Measurements from ENCODE around the gene SLC25A45.
A peak's percentile ranks its signal among the peaks of the same experiment; 100 is the strongest.

Gene SLC25A45

DNA sequence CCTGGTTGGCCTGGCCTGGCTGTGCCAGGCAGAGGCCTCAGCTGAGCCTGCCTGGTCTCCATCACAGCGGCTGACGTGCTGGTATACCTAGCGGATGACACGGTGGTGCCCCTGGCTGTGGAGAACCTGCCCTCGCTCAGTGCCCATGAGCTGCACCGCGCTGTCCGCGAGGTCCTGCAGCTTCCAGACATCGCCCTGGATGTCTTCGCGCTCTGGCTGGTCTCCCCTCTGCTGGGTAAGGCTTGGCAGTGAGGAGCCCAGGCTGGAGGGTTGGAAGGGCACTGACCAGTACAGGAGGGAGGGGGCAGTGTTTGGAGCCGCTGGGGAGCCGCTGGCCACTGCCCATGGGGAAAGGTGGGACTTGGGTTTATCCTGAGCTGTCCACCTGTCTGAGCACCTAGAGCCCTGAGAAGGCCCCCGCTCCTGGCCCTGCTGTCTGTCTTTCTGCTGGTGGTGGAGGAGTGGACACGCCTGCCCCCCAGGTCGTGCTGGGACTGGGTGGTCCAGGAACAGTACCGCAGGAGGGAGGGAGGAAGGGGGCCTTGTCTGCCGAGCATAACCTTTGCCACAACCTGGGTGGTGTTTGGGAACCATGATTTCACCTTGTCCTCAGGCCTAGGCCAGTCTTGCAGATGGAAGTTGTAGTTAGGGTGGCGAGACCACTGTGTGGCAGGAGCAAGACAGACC, 7.0 kb upstream of the SLC25A45 start:
- no peak for DNase-seq (ENCODE audit: low read depth)

DNA sequence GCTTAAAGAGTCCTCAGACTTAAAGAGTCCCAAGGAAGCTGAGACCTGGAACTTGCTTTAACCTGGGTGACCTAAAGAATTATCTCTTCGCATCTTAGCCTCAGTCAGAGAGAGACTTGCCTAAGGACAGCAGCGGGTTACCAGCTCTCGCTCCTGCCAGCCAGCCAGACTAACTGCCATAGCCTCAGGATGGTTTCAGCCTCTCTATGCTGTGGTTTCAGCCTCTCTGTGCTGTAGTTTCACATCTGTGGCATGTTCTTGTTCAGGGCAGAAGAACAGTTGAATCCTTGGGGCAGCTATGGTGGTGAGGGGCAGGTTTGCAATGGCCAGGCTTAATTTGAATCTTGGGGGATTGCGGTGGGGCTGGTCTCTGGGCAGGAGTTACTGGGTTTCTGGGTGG, 6.3 kb upstream of the SLC25A45 start:
- no peak for DNase-seq (ENCODE audit: low read depth)

DNA sequence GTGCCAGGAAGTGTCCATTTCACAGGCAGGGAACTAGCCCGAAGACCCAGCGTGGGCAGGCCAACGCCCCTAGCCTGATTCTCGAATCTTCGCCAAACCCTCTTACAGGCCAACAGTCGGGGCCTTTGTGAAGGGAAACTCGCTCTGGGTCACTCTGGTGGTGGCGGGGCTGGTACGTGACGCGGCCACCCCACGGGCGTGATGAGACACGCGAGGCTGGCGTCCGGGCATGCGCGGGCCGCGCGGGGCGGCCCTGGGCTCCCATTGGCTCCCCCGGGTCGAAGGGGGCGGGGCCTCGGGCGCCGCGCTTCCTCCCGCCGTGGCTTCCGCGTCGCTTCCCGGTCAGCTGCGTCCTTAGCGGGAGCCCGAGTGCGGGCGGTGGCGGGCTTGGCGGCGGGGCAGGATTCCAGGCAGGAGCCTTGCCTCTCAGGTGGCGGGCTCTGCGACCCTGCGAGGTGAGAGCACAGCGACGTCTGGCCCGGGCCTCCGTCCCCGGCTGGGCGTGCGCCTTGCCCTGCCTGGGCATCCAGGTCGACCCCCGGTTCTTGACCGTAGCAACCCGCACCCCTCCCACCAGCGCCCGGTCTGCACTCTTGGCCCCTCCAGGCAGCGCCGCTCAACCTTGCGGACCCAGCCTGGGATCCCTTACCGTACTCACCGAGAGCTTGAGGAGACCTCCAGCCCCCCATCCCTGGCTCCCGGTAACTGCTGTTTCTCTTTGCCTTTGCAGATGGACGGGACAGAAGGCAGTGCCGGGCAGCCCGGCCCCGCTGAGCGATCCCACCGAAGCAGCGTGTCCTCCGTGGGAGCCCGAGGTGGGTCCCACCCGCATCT, 4.1 kb upstream of the SLC25A45 start, which contains the start of gene FRMD8:
Gene FRMD8, plus strand, starts transcription at position 331 of the 834 bp plus-strand sequence. Its CDS starts 400 bp downstream, at position 731.
- peak; percentile 62 for DNase-seq (ENCODE audit: low read depth)

DNA sequence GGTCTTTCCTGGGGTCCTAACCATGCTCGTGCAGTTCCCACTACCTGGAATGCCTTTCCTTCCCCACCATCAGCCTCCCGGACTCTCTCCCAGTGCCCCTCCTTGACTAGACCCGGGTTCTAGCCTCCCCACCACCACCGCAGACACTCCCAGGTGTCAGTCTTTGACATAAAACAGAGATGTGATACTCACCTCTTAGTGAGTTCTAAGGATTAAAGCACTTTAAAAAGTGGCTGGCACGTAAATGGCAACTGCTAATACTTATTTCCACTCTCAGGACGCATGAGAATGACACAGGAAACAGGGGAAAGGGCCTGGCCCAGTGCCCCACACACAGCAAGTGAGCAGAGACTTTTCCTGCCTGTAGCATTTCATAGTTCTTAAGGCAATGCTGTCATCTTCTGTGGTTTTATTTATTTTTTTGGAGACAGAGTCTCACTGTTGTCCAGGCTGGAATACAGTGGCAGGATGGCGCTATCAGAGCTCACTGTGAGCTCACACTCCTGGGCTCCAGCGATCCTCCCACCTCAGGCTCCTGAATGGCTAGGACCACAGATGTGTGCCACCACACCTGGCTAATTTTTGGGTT, 1.9 kb upstream of the SLC25A45 start:
- DNase-seq (ENCODE audit: low read depth), result no peak

DNA sequence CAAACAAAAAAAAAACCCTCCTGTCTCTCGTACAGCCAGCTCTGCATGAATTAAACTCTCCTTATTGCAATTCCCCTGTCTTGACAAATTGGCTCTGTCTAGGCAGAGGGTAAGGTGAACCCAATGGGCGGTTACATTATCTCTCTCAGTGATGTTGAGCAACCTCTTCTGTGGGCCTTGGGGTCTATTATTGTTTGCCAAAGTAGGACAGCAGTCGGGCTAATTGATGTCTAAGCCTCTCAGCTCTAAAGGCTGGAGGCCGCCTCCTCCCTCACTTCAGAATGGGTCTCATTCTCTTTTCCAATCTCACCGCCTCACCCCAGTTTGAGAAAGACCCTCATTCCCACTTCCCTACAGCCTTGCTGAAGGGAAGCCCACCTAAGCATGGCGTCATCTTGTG, 1.3 kb upstream of the SLC25A45 start:
- no peak for DNase-seq (ENCODE audit: low read depth)

DNA sequence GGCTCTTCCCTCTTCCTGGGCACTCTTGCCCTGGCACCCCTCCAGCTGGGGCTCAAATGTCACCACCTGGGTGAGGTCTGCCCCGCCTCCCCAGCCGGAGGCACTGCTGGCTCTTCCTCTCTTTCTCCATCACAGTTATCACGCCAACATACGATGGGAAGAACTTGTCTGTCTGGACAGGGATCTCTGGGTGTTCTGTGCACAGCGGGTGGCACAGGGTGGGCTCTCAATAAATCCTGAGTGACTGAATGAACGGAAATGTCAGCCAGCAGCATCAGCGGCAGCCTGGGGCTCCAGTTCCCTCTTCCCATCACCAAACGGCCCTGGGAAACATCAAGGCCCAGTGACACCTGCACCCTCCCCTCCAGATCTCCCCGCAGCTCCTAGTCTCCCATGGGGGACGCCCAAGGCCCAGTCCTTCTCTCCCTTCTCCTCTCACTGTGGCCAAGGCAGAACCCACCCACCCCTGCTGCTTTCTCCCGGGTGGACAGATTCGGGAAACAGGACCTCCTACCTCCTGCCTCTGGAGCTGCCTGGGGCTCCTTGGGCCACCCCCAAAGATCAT, 440 bp upstream of the SLC25A45 start:
- no peak for DNase-seq (ENCODE audit: low read depth)

DNA sequence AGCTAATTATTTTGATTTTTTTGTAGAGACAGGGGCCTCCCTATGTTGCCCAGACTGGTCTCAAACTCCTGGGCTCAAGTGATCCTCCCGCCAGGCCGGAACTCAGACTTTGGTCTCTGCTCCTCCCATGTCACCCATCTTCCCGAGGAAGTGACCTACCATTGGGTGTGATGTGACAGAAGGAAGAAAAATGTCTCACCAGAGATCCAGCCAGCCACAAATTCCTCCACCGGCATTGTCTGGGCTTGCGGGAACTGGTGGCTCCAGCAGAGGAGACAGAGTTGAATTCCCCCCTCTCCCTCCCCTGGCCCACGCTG, 772 bp downstream of the SLC25A45 start:
- DNase-seq (ENCODE audit: low read depth), result no peak

DNA sequence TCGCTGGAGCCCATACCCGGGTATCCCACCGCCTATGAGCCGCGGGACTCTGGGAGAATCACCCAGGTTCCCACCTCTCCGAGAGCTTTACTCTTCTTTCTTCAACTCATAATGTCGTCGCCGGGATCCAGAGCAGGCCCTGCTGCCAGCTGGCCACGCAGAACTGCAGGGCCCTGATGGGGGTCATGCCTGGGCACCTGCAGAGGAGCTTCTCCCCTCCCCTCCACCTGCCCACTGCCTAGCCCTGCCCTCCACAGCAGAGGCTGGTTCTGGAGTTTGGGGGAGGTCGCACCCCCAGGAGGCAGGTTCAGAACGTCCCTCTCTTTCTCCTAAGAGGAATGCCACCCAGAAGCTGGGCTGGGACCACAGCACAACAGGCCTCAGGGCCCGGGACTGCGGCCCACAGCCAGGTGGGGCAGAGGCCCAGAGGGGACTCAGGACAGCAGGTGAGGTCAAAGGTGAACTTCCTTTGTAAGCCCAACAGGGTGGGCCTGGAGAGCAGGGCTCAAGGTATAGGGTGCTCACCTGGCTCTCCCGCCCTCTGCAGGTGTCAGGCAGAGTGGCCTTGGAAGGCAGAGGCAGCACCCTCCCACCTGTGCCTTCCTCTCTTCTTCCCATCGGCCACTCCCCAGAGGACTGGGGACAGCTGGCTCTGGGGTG, 1.9 kb downstream of the SLC25A45 start:
- DNase-seq (ENCODE audit: low read depth), result no peak

DNA sequence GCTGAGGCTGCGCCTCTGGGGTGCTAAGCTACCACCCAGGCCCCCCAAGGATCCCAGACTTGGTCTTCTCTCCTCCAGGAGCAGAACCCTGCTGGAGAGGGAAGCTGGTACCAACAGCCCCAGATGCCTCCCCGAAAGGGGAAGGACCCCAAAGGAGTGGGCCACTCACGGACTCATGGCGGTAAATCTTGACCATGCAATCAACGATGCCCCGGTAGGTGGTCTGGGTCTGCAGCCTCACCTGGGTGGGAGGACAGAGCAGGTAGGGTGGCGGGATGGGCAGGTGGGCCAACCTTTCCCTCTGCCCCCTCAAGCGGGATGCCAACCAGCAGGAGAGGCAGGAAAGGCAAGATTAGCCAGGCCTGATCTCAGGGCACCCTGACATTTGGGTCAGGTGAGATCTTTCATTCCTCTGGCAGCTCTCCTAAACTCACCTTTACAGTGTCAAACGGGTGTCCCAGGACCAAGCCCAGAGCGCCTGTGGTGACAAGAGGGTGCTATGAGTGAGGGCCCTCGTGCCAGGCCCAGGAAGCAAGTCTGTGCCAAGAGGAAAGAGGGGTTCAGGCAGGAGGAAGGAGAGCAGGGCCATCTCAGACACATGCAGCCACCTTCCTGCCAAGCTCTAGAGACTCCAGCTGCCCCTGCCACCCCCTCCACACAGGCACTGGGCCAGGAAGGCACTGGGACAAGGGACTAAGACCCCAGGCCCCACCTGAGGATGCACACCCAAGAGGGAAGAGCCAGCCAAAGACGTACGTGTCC, 2.6 kb downstream of the SLC25A45 start:
- DNase-seq (ENCODE audit: low read depth), result no peak

DNA sequence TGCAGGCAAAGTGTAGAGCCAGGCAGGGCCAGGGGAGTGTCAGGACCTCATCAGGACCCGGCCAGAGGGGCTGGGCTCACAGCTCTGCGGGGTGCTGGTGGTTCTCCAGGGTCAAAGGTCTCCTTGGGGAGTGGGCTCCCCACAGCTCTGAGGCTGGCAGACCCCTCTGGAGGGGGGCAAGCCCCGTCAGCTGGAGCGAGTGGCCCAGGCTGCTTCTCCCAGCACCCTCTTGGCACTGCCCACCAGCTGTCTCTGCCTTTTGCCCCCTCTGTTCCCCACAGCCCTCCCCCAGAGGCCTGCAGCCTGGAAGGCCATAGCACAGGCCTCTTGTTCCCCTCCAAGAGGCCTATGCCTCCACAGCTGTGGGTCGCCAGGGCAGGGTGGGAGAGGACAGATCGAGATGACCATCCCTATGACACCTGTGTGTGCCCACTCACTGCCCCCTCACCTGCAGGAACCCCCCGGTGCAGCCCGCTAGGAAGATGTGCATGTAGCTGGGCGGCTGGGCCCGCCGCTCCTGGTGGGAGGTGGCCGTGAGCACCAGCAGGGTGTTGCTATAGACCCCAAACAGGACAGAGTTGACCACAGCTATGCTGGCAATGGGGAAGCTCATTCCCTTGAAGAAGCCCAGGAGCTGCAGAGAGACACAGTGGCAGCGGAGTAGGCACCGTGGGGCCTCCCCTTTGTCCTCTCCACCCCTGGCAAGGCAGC, 3.4 kb downstream of the SLC25A45 start:
- DNase-seq (ENCODE audit: low read depth), result no peak

DNA sequence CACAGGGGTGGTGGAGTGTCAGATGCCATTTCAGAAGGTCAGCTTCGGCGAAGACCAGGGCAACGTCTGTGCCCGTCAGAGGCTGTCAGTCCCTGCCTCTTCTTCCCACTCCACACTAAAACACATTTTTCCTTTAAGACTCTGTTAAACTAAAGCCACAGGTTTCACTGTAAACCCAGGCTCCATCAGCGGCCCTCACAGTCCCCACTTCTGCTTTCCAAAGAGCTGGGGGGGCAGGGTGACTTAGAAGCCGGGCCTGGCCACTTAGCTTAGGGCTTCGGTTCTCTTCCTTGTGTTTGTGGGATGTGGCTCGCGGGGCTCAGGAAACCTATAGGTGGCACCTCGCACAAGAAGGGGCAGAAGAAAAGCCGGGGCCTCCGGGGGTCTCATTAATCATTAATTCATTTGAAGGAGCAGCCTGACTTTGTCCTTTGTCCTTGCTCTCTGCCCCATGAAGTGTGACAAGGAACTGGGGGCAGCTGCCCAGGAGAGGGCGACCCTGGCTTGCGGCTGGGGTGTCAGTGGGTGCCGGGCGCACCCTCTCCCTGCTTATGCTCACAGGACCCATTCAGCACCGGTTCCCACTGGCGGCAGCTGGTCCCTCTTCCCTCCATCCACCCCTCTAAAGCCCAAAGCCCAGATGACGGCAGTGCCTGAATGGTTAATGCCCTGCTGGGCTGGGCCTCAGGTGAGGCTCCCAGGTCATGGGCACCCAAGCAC, 4.1 kb downstream of the SLC25A45 start:
- DNase-seq (ENCODE audit: low read depth), result no peak

DNA sequence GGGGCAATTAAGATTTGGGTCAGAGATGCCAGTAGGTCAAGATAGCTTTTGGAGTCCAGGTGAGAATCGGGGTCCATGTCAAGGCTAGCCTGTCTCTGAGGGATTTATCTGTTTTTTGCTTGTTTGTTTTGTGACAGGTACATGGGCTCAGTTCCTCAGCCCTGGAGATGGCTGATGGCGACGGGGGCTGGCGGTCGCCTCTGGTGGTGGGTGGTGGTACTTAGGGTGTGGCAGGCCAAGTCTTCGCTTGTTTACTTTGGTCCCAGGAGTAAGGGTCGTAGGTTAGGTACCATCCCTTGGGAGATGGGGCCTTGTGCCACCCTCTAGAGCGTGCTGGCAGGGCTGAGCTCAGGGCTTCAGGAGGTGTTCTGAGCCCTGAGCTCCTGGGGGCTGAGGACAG, 4.7 kb downstream of the SLC25A45 start:
- DNase-seq (ENCODE audit: low read depth), result no peak

DNA sequence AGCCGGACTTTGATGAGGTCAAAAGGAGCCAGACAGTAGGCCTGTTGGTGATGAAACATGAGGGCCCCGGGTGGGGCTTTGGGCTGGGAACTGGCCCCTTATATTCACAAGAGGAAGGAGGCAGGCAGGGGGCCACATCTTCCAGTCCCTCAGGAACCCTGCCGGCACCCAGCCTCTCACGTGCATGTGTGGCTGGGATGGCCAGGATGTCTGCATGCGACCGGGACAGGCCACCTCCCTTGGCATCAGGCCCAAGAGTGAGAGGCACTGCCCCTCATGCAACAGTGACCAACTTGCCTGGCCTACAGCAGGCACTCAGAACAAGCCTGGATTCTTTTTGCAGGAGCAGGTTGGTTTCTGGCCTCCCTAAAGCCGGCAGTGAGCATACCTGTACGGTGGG, 5.4 kb downstream of the SLC25A45 start:
- DNase-seq (ENCODE audit: low read depth), result no peak

DNA sequence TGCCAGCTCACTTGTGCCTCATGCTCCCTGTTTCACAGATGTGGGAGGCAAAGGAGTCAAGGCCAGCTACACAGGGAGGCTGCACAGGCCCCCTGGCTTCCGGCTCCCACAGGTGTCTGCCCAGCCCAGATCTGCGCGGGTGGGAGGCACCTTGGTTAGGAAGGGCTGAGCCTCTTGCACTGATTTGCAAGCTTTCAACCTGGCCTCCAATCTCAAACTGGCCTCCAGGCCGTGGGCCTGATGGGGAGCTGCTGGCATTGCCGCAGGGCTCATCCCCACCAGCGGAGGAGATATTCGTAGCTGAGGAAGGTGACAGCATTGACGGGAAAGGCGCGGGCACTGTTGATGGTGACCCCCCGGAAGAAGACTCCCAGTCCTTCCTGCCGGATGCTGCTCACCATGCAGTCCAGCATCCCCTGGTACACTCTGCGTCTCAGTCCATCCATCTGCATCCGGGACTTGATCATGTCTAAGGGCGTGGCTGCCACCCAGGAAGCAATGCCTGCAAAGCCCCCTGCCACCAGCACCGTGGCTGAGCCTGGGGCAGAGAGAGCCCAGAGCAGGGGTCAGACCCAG, 6.2 kb downstream of the SLC25A45 start:
- DNase-seq (ENCODE audit: low read depth), result no peak

DNA sequence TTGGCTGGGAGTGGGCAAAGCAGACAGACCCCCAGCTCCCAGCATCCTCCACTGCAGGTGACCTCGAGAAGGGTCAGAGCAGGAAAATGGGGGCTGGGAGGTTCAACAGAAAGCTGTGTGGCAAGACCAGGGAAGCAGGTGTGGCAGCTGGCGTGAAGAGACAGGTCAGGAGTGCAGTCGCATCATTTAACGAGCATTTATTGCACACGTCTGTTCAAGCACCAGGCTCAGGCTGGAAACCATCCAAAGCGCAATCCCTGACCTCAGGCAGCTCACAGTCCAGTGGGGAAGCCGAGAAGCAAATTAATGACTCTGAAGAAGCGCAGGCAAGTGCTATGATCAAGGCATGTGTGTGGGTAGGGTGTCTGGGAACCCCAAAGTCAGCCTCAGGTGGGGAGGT, 7.4 kb downstream of the SLC25A45 start:
- DNase-seq (ENCODE audit: low read depth), result no peak

DNA sequence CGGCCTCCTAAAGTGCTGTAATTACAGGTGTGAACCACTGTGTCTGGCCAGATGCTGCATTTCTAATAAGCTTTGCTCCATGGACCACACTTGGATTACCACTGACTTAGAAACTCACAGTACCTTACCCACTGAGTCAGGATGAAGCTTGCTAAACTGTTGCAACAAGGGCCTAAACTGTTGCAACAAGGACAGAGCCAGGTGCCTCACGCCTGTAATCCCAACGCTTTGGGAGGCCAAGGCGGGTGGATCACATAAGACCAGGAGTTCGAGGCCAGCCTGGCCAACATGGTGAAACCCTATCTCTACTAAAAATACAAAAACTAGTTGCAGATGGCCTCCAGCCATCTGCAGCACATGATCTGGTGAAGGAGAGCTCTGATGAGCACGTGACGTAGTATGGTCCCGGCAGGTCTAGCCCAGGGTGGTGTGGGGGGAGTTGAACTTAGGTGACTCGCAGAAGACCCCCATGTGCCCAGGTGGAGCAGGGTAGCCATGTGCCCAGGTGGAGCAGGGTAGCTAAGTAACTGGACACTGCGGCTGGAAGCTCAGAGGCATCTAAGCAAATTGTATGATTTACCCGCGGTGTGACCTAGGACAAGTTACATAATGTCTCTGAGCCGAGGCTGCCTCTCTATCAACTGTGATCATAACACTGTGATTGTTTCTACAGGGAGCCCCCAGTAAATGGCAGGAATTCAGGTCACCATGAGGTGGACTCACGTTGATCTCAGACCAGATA, 8.4 kb downstream of the SLC25A45 start:
- no peak for DNase-seq (ENCODE audit: low read depth)

DNA sequence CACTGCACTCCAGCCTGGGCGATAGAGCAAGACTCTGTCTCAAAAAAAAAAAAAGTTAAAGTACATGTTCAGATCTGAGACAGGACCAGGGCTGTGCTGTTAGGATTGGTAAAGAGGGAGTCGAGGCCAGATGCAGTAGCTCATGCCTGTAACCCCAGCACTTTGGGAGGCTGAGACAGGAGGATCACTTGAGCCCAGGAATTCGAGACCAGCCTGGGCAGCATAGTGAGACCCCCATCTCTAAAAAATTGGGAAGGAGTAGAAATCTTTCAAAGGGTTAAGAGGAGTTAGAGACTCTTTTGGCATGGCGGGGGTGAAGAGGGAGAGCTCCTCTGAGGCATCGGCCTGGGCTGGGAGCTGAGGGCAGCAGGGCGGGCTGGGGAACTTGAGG, 11.8 kb downstream of the SLC25A45 start:
- no peak for DNase-seq (ENCODE audit: low read depth)

DNA sequence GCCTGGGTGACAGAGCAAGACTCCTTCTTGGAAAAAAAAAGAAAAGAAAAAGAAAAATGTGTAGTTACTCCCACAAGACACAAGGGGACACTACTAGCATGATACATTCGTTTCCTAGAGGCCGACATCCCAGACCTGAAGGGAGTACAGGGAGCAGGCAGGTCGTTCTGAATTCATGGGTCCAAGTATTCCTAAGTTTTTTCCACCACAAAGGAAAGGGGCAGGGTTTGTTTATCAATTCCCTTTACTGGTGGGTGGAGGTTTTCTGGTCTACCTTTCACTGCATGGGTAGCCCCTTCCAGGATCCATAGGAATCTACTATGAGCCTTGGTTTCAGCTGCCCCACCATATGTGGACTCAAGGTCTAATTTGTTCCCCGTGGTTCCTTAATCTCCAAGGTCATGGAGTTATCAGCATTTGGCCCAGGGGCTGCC, 16.1 kb downstream of the SLC25A45 start:
- DNase-seq (ENCODE audit: low read depth), result no peak

DNA sequence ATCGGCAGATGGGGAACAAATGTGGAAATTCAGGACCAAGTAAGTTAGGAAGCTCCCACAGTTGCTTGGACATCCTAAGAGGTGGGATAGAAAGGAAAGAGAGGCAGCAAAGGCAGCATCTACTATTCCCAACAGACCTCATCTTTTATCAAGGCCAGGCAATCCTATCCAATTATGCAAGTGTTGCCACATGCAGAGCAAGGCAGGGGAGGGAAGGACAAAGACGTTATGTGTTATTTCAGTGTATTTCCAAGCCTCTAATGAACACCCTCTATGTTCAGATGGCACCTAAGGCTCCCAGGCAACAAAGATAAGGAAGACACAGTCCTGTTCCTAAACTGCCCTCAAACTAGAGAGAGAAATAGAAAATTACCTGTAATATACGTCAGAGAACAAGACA, 18.7 kb downstream of the SLC25A45 start:
- no peak for DNase-seq (ENCODE audit: low read depth)

Measured in stimulated activated CD8-positive, alpha-beta memory T cell treated with anti-CD3 and anti-CD28 coated beads, Interleukin-7, amount 100 ng/mL, for 24 hours (primary cell).